HepG2 (cell line): ENCODE results near the gene RAB17. TPM values are rescaled to one million over a fixed set of nuclear protein-coding genes. Genes with fewer than 3 reads are reported as not detected.

ENCODE experiments used
- ATAC-seq: fragments of 200-7000 bp; cut with Tn5 transposase; 3 replicates; pipeline ENCODE4 v1.9.1; 2020; ENCODE audit warnings: mild to moderate bottlenecking, moderate library complexity
- BruUV-seq: library from RNA; stranded (reverse); fragments of 400-500 nt; replicated peaks from 2 replicates; lab custom pipeline; 2021; lab: Mats Ljungman, UMichigan
- CTCF ChIA-PET: fragments of 300-600 bp; formaldehyde crosslinking; extraction: SDS; loops from one replicate; lab custom pipeline; 2021; ENCODE audit warnings: low total read pairs, inconsistent platforms, low intra/inter-chr PET ratio; lab: Yijun Ruan, JAX
- POLR2A ChIA-PET: fragments of 350-600 bp; sonication (Branson Sonifier 250); formaldehyde crosslinking; loops from one replicate; lab custom pipeline; 2020; ENCODE audit warnings: antibody characterized with exemption, inconsistent platforms; lab: Yijun Ruan, JAX
- DNase-seq: peaks from one replicate; pipeline ENCODE4 v3.0.0-alpha.2; 2015; ENCODE audit warnings: low spot score
- FAIRE-seq: peaks from 3 replicates; lab custom pipeline; 2011; peaks lifted over from hg19 to GRCh38; lab: Jason Lieb, UNC
- H2AFZ ChIP-seq: one replicate; pipeline ENCODE4 v1.6.1; 2011; ENCODE audit warnings: low read length, inconsistent platforms
- H3K27ac ChIP-seq: fragments of 300-600 bp; 3 replicates; pipeline ENCODE4 v1.8.0; 2011; ENCODE audit warnings: mixed run types, mild to moderate bottlenecking, mixed read lengths, low read length, inconsistent platforms; ENCODE audit not compliant: insufficient read depth; ENCODE audit errors: extremely low read length
- H3K27me3 ChIP-seq, 2 experiments: fragments of 200-600 bp in 1 of 2; 2 replicates in 1 of 2; 3 replicates in 1 of 2; pipeline versions ENCODE4 v1.6.0 to v1.8.0; 2011; ENCODE audit warnings: low read length in 2 of 2, mild to moderate bottlenecking in 2 of 2, moderate library complexity in 2 of 2, inconsistent platforms in 1 of 2; ENCODE audit not compliant: insufficient read depth in 2 of 2, control insufficient read depth in 1 of 2
- H3K36me3 ChIP-seq, 2 experiments: fragments of 200-600 bp in 1 of 2; replicated peaks in 1 of 2; 2 replicates in 1 of 2; 3 replicates in 1 of 2; pipeline versions ENCODE4 v1.5.1 to v1.8.0; 2011; ENCODE audit warnings: low read length in 2 of 2, inconsistent platforms in 1 of 2; ENCODE audit not compliant: insufficient read depth in 2 of 2, control insufficient read depth in 1 of 2
- H3K4me1 ChIP-seq: 2 replicates; pipeline ENCODE4 v1.5.1; 2012; ENCODE audit warnings: low read length, inconsistent platforms; ENCODE audit not compliant: insufficient read depth
- H3K4me2 ChIP-seq: 2 replicates; pipeline ENCODE4 v1.6.0; 2011; ENCODE audit warnings: low read depth, low read length, inconsistent platforms
- H3K4me3 ChIP-seq, 3 experiments: fragments of 200-600 bp in 1 of 3; sonication (generic), shearing (Covaris generic) in 1 of 3; replicated peaks in 1 of 3; 2 replicates each; pipeline ENCODE4 v1.5.1; 2011 to 2016; ENCODE audit warnings: low read length in 3 of 3, inconsistent platforms in 2 of 3, low read depth in 2 of 3, mild to moderate bottlenecking in 2 of 3, control low read depth in 1 of 3, mixed read lengths in 1 of 3; ENCODE audit not compliant: insufficient read depth in 1 of 3
- H3K79me2 ChIP-seq: one replicate; pipeline ENCODE4 v1.6.1; 2011; ENCODE audit warnings: low read length, inconsistent platforms; ENCODE audit not compliant: insufficient read depth
- H3K9ac ChIP-seq: 2 replicates; pipeline ENCODE4 v1.6.0; 2011; ENCODE audit warnings: mild to moderate bottlenecking, low read depth, low read length, inconsistent platforms; ENCODE audit not compliant: insufficient read depth
- H3K9me3 ChIP-seq: 2 replicates; pipeline ENCODE4 v1.5.1; 2012; ENCODE audit warnings: mild to moderate bottlenecking, low read length
- H4K20me1 ChIP-seq: 2 replicates; pipeline ENCODE4 v1.6.0; 2011; ENCODE audit warnings: inconsistent platforms, mild to moderate bottlenecking, low read length, moderate library complexity; ENCODE audit not compliant: insufficient read depth
- CHD2 ChIP-seq: IDR thresholded peaks from 2 replicates; pipeline ENCODE4 v1.6.1; 2011; ENCODE audit warnings: low read depth, low read length, improper control_type of control experiment
- IKZF1 ChIP-seq: fragments of 450-650 bp; IDR thresholded peaks from 2 replicates; pipeline ENCODE4 v1.7.1; 2016
- STAT5B ChIP-seq: sonication (generic); formaldehyde crosslinking; IDR thresholded peaks from 2 replicates; pipeline ENCODE4 v1.4.0; 2020; ENCODE audit warnings: missing genetic modification reagents
- TCF12 ChIP-seq, 2 experiments: fragments of 450-650 bp in 1 of 2; sonication (generic) in 1 of 2; formaldehyde crosslinking in 1 of 2; IDR thresholded peaks; 2 replicates each; pipeline versions ENCODE4 v1.6.1 to v1.8.0; 2017 to 2022; ENCODE audit warnings: antibody characterized with exemption in 1 of 2, mild to moderate bottlenecking in 1 of 2, missing genetic modification reagents in 1 of 2, moderate library complexity in 1 of 2
- ZFP41 ChIP-seq: sonication (generic); formaldehyde crosslinking; IDR thresholded peaks from 2 replicates; pipeline ENCODE4 v1.4.0; 2020; ENCODE audit warnings: mild to moderate bottlenecking, missing genetic modification reagents, borderline replicate concordance
- ZNF143 ChIP-seq: sonication (generic); formaldehyde crosslinking; IDR thresholded peaks from 2 replicates; pipeline ENCODE4 v1.4.0; 2020; ENCODE audit warnings: missing genetic modification reagents
- ZNF776 ChIP-seq: sonication (generic); formaldehyde crosslinking; IDR thresholded peaks from 2 replicates; pipeline ENCODE4 v1.4.0; 2020; ENCODE audit warnings: mild to moderate bottlenecking, missing genetic modification reagents
- WGBS: methylation state at CpG from one replicate; pipeline ENCODE4 v1.1.6; 2017; ENCODE audit warnings: low lambda C conversion rate; 5-methylcytosine and 5-hydroxymethylcytosine counted together
- in situ Hi-C: cut with HindIII; loops from 2 replicates; pipeline ENCODE4 v1.10.0; 2017; ENCODE audit warnings: low pct_unique_long_range_greater_than_20kb; ENCODE audit not compliant: extremely low pct_ligation_motif_present
- intact Hi-C: fragments of 100-400 bp; cut with micrococcal nuclease; formaldehyde crosslinking; loops from one replicate; pipeline ENCODE4 v1.10.0; 2022; ENCODE audit not compliant: unreplicated experiment
- polyA plus RNA-seq, 8 experiments: library from polyadenylated mRNA; depleted of rRNA in 3 of 8; stranded (reverse) in 7 of 8; unstranded in 1 of 8; fragments of >200 nt; fragmentation: Illumina TruSeq in 4 of 8; extraction: Trizol in 4 of 8; gene quantifications; 2 replicates each; pipeline versions ENCODE4 v1.2.1 to v1.2.3, GENCODE V29; 2011 to 2016; ENCODE audit warnings: low read depth in 4 of 8, missing spikeins in 1 of 8, mixed read lengths in 1 of 8; ENCODE audit not compliant: insufficient read depth in 1 of 8
- total RNA-seq, 5 experiments: library from RNA; depleted of rRNA; stranded (reverse); fragments of >200 nt; fragmentation: Illumina TruSeq; extraction: Trizol; gene quantifications; 2 replicates each; pipeline ENCODE4 v1.2.3, GENCODE V29; 2016; ENCODE audit warnings: low read depth in 1 of 5
- TF ChIP-seq, protein P1 (sequence below): sonication (generic); formaldehyde crosslinking; conservative IDR thresholded peaks from 2 replicates; pipeline ENCODE4 v1.4.0; 2020; ENCODE audit warnings: missing genetic modification reagents
- TF ChIP-seq, protein P2 (sequence below): sonication (generic); formaldehyde crosslinking; IDR thresholded peaks from 2 replicates; pipeline ENCODE4 v1.9.0; 2021; ENCODE audit warnings: missing genetic modification reagents, mild to moderate bottlenecking, borderline replicate concordance
- TF ChIP-seq, protein P3 (sequence below): sonication (generic); formaldehyde crosslinking; IDR thresholded peaks from 2 replicates; pipeline ENCODE4 v1.9.0; 2021; ENCODE audit warnings: missing genetic modification reagents, borderline replicate concordance

The RAB17 gene
- total and polyA plus RNA-seq, 2 of the 13 experiments (the other 11 are each of a cell fraction or from before 2014, with no cell fraction given) = 68.0 to 124 TPM

DNA sequence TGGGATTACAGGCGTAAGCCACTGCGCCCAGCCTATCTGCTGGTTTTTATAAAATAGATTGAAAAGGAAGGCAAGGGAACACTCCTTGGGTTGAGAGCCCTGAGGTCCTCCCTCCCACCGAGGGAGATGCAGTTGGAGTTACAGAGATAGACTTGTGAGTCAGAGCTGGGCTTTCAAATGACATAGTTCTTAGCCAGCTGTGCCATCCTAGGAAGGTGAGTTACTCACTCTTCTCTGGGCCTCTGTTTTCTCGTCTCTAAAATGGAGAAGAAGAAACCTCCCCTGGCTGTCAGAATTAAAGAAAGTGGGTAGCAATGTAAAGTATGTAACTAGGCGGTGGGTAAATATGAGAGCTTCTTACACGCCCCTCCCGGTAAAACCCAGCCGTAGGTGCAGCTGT is 39.2 kb upstream of the RAB17 start:
- H3K79me2 ChIP-seq = no peaks in the 10 kb centered on the region
- no TSS peak for BruUV-seq

DNA sequence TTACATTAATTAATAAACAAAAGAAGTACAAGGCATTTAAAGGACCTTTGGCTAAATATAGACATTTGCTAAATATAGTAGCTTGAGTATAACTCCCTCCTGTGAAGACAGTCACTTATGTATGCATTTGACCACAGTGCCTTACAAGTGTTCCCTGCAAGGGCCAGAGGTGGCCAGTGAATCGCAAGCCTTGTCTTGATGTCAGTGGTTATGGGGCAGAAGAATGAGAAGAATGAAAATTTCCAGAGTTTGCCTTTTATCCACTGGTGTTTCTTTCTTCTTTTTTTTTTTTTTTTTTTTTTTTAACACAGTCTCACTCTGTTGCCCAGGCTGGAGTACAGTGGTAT is 38.6 kb upstream of the RAB17 start:
- Histone ChIP-seq H3K4me2 (0 out of 2 replicates have a peak overlapping the region, but pooled peaks have one; percentile 79), H3K4me3 (no peak overlapping the region), H4K20me1 (peaks cover 3% of the 10 kb centered on the region; the same call in 1 of the 2 replicates), H2AFZ (no peak overlapping the region), H3K79me2 (no peaks in the 10 kb centered on the region), H3K27ac (no peak overlapping the region), H3K36me3 (no peaks in the 10 kb centered on the region), H3K9me3 (no peaks in the 10 kb centered on the region), H3K9ac (no peak overlapping the region), H3K4me1 (peaks cover 38% of the 10 kb centered on the region), H3K27me3 (peaks cover 2 to 43% of the 10 kb centered on the region in 2 experiments; a peak in 4 of 5 replicates)
- ATAC-seq (no peak), FAIRE-seq (no peak), DNase-seq (no peak)
- BruUV-seq = no TSS peak
- 91% methylated on average over 1 of the region's 1 CpG for WGBS
- ChIA-PET CTCF (no interaction called here), POLR2A (no interaction called here)
- intact Hi-C loops = no loop called here
- in situ Hi-C loops = no loop called here
- TF ChIP-seq ZNF776 (CRISPR knock-in tag) (no peak), IKZF1 (no peak), ZFP41 (CRISPR knock-in tag) (no peak), STAT5B (no peak), TCF12 (IDR thresholded peaks at IDR 0.05) (no peak), TCF12 (CRISPR knock-in tag; IDR thresholded peaks at IDR 0.05) (no peak)
- TF ChIP-seq, protein P1, sequence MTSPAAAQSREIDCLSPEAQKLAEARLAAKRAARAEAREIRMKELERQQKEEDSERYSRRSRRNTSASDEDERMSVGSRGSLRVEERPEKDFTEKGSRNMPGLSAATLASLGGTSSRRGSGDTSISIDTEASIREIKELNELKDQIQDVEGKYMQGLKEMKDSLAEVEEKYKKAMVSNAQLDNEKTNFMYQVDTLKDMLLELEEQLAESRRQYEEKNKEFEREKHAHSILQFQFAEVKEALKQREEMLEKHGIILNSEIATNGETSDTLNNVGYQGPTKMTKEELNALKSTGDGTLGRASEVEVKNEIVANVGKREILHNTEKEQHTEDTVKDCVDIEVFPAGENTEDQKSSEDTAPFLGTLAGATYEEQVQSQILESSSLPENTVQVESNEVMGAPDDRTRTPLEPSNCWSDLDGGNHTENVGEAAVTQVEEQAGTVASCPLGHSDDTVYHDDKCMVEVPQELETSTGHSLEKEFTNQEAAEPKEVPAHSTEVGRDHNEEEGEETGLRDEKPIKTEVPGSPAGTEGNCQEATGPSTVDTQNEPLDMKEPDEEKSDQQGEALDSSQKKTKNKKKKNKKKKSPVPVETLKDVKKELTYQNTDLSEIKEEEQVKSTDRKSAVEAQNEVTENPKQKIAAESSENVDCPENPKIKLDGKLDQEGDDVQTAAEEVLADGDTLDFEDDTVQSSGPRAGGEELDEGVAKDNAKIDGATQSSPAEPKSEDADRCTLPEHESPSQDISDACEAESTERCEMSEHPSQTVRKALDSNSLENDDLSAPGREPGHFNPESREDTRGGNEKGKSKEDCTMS = no peak
- TF ChIP-seq, protein P2, sequence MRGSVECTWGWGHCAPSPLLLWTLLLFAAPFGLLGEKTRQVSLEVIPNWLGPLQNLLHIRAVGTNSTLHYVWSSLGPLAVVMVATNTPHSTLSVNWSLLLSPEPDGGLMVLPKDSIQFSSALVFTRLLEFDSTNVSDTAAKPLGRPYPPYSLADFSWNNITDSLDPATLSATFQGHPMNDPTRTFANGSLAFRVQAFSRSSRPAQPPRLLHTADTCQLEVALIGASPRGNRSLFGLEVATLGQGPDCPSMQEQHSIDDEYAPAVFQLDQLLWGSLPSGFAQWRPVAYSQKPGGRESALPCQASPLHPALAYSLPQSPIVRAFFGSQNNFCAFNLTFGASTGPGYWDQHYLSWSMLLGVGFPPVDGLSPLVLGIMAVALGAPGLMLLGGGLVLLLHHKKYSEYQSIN = no peak

More for the DNA sequence above, 39.2 kb upstream of the RAB17 start:
- Histone ChIP-seq H3K4me1 (peaks cover 36% of the 10 kb centered on the region), H3K4me2 (no peak overlapping the region), H4K20me1 (peaks cover 3% of the 10 kb centered on the region; the same call in 1 of the 2 replicates), H3K9me3 (no peaks in the 10 kb centered on the region), H3K27me3 (peaks cover 2 to 37% of the 10 kb centered on the region in 2 experiments; a peak in 4 of 5 replicates), H3K27ac (no peak overlapping the region), H3K4me3 (no peak overlapping the region), H3K9ac (no peak overlapping the region), H2AFZ (no peak overlapping the region), H3K36me3 (no peaks in the 10 kb centered on the region)
- intact Hi-C loops = no loop called here
- in situ Hi-C loops = no loop called here
- no peak for ATAC-seq
- no peak for FAIRE-seq
- whole genome bisulfite sequencing = 71% methylated on average over 8 of the region's 8 CpGs
- DNase-seq = no peak
- ChIA-PET CTCF (no interaction called here), POLR2A (no interaction called here)
- TF ChIP-seq, protein P3, sequence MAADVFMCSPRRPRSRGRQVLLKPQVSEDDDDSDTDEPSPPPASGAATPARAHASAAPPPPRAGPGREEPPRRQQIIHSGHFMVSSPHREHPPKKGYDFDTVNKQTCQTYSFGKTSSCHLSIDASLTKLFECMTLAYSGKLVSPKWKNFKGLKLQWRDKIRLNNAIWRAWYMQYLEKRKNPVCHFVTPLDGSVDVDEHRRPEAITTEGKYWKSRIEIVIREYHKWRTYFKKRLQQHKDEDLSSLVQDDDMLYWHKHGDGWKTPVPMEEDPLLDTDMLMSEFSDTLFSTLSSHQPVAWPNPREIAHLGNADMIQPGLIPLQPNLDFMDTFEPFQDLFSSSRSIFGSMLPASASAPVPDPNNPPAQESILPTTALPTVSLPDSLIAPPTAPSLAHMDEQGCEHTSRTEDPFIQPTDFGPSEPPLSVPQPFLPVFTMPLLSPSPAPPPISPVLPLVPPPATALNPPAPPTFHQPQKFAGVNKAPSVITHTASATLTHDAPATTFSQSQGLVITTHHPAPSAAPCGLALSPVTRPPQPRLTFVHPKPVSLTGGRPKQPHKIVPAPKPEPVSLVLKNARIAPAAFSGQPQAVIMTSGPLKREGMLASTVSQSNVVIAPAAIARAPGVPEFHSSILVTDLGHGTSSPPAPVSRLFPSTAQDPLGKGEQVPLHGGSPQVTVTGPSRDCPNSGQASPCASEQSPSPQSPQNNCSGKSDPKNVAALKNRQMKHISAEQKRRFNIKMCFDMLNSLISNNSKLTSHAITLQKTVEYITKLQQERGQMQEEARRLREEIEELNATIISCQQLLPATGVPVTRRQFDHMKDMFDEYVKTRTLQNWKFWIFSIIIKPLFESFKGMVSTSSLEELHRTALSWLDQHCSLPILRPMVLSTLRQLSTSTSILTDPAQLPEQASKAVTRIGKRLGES (CRISPR knock-in tag) = no peak
- TF ChIP-seq CHD2 (no peak), ZNF143 (CRISPR knock-in tag) (no peak)
